Suprapubic skin (tissue), 4 donors: ENCODE measurements around the gene CACNA1D. TPM values are rescaled to one million over a fixed set of nuclear protein-coding genes. Genes with fewer than 3 reads are reported as not detected.
A peak's percentile ranks its signal among the peaks of the same experiment; 100 is the strongest.

ENCODE experiments used
- DNase-seq, 2 donors: peaks; one replicate each; pipeline ENCODE4 v3.0.0-alpha.2; 2019; ENCODE audit warnings: low spot score in 2 of 2
- H3K27ac ChIP-seq: fragments of 200-600 bp; sonication (generic); one replicate; pipeline ENCODE4 v1.5.1; 2019
- H3K27me3 ChIP-seq: fragments of 200-600 bp; sonication (generic); one replicate; pipeline ENCODE4 v1.5.1; 2019
- H3K36me3 ChIP-seq: fragments of 200-600 bp; sonication (generic); one replicate; pipeline ENCODE4 v1.5.1; 2019
- H3K4me1 ChIP-seq: fragments of 200-600 bp; sonication (generic); one replicate; pipeline ENCODE4 v1.5.1; 2019
- H3K4me3 ChIP-seq: fragments of 200-600 bp; sonication (generic); one replicate; pipeline ENCODE4 v1.5.1; 2019; ENCODE audit warnings: mild to moderate bottlenecking
- H3K9me3 ChIP-seq: fragments of 200-600 bp; sonication (generic); one replicate; pipeline ENCODE4 v1.5.1; 2019
- EP300 ChIP-seq: sonication (generic); formaldehyde crosslinking; IDR thresholded peaks from one replicate; pipeline ENCODE4 v1.6.1; 2017; ENCODE audit warnings: antibody characterized with exemption
- POLR2A ChIP-seq, 2 donors: fragments of 450-650 bp; IDR thresholded peaks; one replicate each; pipeline ENCODE4 v1.6.1; 2017; ENCODE audit warnings: antibody characterized with exemption in 2 of 2, mild to moderate bottlenecking in 2 of 2, moderate library complexity in 2 of 2
- POLR2AphosphoS5 ChIP-seq, 3 donors: sonication (generic); formaldehyde crosslinking; IDR thresholded peaks; one replicate each; pipeline ENCODE4 v1.6.1; 2017; ENCODE audit warnings: antibody characterized with exemption in 3 of 3
- WGBS: methylation state at CpG from one replicate; pipeline ENCODE4 v1.1.5; 2018; 5-methylcytosine and 5-hydroxymethylcytosine counted together
- total RNA-seq, 4 donors: library from RNA; depleted of rRNA; stranded (reverse); fragments of >200 nt; gene quantifications; one replicate each; pipeline ENCODE4 v1.1.0, GENCODE V29; 2016
- TF ChIP-seq, protein P1 (sequence below), 2 donors: fragments of 200-600 bp in 1 of 2; fragments of 450-650 bp in 1 of 2; sonication (generic) in 1 of 2; IDR thresholded peaks; one replicate each; pipeline ENCODE4 v1.5.1; 2016 to 2019; ENCODE audit warnings: antibody characterized with exemption in 2 of 2, mild to moderate bottlenecking in 1 of 2, moderate library complexity in 1 of 2

Gene CACNA1D
- total RNA-seq, 4 donors from 2014 or later = 1.9 to 28.2 (median 6.3) TPM

DNA sequence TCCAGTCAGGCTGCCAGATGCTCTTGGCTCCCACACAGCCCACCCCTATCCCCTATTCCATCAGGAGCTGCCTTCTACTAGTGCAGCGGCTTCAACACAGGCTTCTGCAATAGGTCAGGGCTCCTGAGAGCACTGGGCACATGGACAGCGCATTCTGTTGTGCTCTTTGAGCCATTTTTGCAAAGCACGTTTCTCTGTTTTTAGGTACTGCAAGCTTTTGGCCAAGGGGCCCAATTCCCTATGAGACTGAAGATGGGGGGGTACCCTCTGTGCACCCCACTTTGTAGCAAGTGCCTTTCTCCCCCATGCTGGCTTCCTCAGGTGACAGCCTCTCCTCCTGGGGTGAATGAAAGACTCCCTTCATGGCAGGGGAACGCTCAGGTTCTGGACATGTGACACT, 320.7 kb downstream of the CACNA1D start:
- no peak overlapping the region for H3K4me3 ChIP-seq
- no peaks in the 10 kb centered on the region for H3K27me3 ChIP-seq
- H3K4me1 ChIP-seq = no peaks in the 10 kb centered on the region
- no peak for TF ChIP-seq POLR2A (IDR thresholded peaks at IDR 0.05)
- TF ChIP-seq POLR2AphosphoS5 (IDR thresholded peaks at IDR 0.05) = no peak
- no peak for TF ChIP-seq EP300
- TF ChIP-seq, protein P1, sequence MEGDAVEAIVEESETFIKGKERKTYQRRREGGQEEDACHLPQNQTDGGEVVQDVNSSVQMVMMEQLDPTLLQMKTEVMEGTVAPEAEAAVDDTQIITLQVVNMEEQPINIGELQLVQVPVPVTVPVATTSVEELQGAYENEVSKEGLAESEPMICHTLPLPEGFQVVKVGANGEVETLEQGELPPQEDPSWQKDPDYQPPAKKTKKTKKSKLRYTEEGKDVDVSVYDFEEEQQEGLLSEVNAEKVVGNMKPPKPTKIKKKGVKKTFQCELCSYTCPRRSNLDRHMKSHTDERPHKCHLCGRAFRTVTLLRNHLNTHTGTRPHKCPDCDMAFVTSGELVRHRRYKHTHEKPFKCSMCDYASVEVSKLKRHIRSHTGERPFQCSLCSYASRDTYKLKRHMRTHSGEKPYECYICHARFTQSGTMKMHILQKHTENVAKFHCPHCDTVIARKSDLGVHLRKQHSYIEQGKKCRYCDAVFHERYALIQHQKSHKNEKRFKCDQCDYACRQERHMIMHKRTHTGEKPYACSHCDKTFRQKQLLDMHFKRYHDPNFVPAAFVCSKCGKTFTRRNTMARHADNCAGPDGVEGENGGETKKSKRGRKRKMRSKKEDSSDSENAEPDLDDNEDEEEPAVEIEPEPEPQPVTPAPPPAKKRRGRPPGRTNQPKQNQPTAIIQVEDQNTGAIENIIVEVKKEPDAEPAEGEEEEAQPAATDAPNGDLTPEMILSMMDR (IDR thresholded peaks at IDR 0.05) = no peak
- 92% methylated on average over 4 of the region's 4 CpGs for WGBS
- no peaks in the 10 kb centered on the region for H3K9me3 ChIP-seq
- DNase-seq = peak in 1 of 2 donors; percentile 47
- H3K27ac ChIP-seq = no peak overlapping the region
- H3K36me3 ChIP-seq = no peaks in the 10 kb centered on the region

DNA sequence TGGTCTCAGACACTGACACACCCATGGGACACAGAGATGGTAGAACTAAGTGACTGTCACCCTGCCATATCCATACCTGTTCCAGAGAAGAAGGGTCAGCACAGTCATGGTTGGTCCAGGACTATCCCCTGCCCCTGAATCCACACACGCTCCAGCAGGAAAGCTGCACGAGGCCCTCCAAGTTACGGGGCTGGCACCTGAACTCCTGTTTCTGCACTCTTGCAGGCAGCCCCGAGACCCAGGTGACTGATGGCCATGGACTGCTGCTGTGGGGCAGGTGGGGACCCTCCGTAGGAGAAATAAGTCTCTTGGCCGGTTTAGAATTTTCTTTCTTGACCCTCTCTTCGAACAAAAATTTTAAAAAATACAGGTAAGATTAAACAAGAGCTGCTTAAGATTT, 321.2 kb downstream of the CACNA1D start:
- 94% methylated on average over 7 of the region's 7 CpGs for WGBS
- no peak overlapping the region for H3K27ac ChIP-seq
- peak in 1 of 2 donors; percentile 72 for DNase-seq

DNA sequence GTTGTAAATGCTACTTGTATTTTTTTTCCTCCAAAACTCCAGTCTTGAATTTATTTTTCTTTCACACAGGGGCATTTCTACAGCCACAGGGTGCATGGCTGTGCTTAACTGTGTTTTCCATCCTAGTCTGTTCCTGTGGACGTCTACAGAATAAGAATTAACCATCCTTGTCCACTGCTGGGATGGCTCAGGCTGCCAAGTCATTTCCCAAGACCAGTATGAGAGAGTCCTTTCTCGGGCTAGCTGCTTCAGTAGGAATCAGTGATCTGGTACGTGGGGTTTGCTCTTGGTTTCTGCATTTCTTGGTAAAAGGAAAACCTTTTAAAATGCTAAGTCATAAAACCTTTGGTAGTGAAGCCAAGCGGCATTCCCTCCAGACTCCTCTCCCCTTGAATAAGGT, 322.0 kb downstream of the CACNA1D start:
- no peaks in the 10 kb centered on the region for H3K9me3 ChIP-seq
- 86% methylated on average over 4 of the region's 4 CpGs for WGBS
- no peaks in the 10 kb centered on the region for H3K27me3 ChIP-seq
- no peak overlapping the region for H3K4me3 ChIP-seq
- H3K27ac ChIP-seq = no peak overlapping the region
- no peak for TF ChIP-seq POLR2A (IDR thresholded peaks at IDR 0.05)
- TF ChIP-seq POLR2AphosphoS5 (IDR thresholded peaks at IDR 0.05) = no peak
- TF ChIP-seq, protein P1 (IDR thresholded peaks at IDR 0.05) = no peak
- TF ChIP-seq EP300 = no peak
- no peaks in the 10 kb centered on the region for H3K36me3 ChIP-seq
- no peaks in the 10 kb centered on the region for H3K4me1 ChIP-seq
- no peak for DNase-seq

More for the DNA sequence above, 321.2 kb downstream of the CACNA1D start:
- Histone ChIP-seq H3K9me3 (no peaks in the 10 kb centered on the region), H3K4me1 (no peaks in the 10 kb centered on the region), H3K27me3 (no peaks in the 10 kb centered on the region), H3K36me3 (no peaks in the 10 kb centered on the region), H3K4me3 (no peak overlapping the region)
- TF ChIP-seq, protein P1 (IDR thresholded peaks at IDR 0.05) = no peak
- no peak for TF ChIP-seq POLR2AphosphoS5 (IDR thresholded peaks at IDR 0.05)
- no peak for TF ChIP-seq EP300
- no peak for TF ChIP-seq POLR2A (IDR thresholded peaks at IDR 0.05)

DNA sequence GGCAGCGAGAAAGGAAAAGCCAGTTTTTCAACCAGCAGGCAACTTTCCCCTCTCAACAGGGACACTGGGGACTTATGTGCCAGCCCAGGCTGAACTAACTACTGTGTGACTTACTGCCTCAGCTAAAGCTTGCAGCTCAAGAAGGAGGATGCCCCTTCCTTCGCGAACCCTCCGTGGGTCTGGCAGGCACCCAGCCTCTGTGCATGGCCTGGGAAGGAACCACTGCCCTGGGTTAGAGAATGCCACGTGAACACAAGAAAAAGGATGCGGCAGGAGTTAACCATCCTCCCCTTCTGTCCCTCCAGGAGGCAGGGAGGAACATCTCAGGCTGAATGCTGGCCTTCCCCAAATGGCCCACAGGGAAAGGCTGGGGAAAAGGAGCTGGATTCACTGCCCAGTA, 322.8 kb downstream of the CACNA1D start:
- 88% methylated on average over 4 of the region's 6 CpGs for WGBS
- Histone ChIP-seq H3K27me3 (no peaks in the 10 kb centered on the region), H3K36me3 (no peaks in the 10 kb centered on the region), H3K9me3 (no peaks in the 10 kb centered on the region), H3K27ac (no peak overlapping the region), H3K4me3 (no peak overlapping the region), H3K4me1 (no peaks in the 10 kb centered on the region)
- TF ChIP-seq POLR2A (IDR thresholded peaks at IDR 0.05) (no peak), EP300 (no peak), POLR2AphosphoS5 (IDR thresholded peaks at IDR 0.05) (no peak)
- TF ChIP-seq, protein P1 (IDR thresholded peaks at IDR 0.05) = no peak
- DNase-seq = peak in 1 of 2 donors; percentile 50

DNA sequence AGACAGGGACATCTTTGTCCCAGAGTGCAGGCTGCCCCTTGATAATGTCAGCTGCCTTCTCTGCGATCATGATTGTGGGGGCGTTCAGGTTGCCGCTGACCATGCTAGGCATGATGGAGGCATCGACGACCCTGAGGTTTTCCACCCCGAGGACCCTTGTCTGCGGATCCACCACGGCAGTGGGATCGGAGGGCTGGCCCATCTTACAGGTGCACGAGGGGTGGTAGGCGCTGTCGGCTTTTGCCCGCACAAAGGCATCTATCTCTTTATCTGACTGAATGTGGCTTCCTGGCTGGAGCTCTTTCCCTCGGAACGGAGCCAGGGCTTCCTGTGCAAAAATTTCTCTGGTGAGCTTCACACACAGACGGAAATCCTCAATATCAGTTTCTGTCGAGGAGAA, 323.4 kb downstream of the CACNA1D start:
- H3K27me3 ChIP-seq = no peaks in the 10 kb centered on the region
- no peak overlapping the region for H3K4me3 ChIP-seq
- no peaks in the 10 kb centered on the region for H3K4me1 ChIP-seq
- WGBS = 92% methylated on average over 10 of the region's 17 CpGs
- DNase-seq = peak; percentile 55 to 77
- no peak overlapping the region for H3K27ac ChIP-seq
- H3K36me3 ChIP-seq = peaks cover 5% of the 10 kb centered on the region
- TF ChIP-seq, protein P1 (IDR thresholded peaks at IDR 0.05) = no peak
- TF ChIP-seq EP300 = no peak
- TF ChIP-seq POLR2A (IDR thresholded peaks at IDR 0.05) = no peak
- TF ChIP-seq POLR2AphosphoS5 (IDR thresholded peaks at IDR 0.05) = no peak
- no peaks in the 10 kb centered on the region for H3K9me3 ChIP-seq
